ENCODE data around the gene DCLK2. TPM values are rescaled to one million over a fixed set of nuclear protein-coding genes. Genes with fewer than 3 reads are reported as not detected.

DCLK2 gene
- total and polyA plus RNA-seq, 11 donors, result 6.4 to 38.4 (median 15.4) TPM

DNA sequence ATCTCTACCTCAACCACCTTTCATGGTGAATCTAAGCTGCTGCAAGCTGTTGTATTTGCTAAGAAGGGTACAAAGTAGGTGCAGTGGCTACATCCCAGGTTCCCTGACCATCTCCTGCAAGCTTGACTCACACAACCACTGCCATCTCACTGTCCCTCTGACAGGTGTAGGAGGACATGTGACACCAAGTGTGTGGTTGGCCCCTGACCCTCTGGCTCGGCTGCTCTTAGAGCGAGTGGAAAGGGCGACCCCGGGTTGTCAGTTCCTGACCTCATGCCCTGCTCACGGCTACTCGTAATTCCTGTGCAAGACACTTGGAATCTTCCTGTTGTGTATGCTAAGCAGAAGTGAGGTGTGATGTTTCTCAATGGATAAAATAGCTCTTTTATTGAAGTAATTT, 184.4 kb downstream of the DCLK2 start:
- Histone ChIP-seq H3K4me1 (peaks cover 0 to 10% (median 0%) of the 10 kb centered on the region in 12 donors), H3K27me3 (no peaks in the 10 kb centered on the region), H3K4me3 (no peak overlapping the region), H3K27ac (no peak overlapping the region), H3K36me3 (peaks cover 0 to 34% (median 13%) of the 10 kb centered on the region in 9 donors), H3K9me3 (peaks cover 0 to 7% (median 0%) of the 10 kb centered on the region in 12 donors)
- ATAC-seq (no peak), DNase-seq (no peak)
- no peak for TF ChIP-seq POLR2A (IDR thresholded peaks at IDR 0.05)
- TF ChIP-seq, protein P1, sequence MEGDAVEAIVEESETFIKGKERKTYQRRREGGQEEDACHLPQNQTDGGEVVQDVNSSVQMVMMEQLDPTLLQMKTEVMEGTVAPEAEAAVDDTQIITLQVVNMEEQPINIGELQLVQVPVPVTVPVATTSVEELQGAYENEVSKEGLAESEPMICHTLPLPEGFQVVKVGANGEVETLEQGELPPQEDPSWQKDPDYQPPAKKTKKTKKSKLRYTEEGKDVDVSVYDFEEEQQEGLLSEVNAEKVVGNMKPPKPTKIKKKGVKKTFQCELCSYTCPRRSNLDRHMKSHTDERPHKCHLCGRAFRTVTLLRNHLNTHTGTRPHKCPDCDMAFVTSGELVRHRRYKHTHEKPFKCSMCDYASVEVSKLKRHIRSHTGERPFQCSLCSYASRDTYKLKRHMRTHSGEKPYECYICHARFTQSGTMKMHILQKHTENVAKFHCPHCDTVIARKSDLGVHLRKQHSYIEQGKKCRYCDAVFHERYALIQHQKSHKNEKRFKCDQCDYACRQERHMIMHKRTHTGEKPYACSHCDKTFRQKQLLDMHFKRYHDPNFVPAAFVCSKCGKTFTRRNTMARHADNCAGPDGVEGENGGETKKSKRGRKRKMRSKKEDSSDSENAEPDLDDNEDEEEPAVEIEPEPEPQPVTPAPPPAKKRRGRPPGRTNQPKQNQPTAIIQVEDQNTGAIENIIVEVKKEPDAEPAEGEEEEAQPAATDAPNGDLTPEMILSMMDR (IDR thresholded peaks at IDR 0.05), result no peak
- WGBS, 4 donors, result 91 to 94% (median 92%) methylated on average over 6 of the region's 6 CpGs
- intact Hi-C loops (cut with DNase I), result no loop called here

DNA sequence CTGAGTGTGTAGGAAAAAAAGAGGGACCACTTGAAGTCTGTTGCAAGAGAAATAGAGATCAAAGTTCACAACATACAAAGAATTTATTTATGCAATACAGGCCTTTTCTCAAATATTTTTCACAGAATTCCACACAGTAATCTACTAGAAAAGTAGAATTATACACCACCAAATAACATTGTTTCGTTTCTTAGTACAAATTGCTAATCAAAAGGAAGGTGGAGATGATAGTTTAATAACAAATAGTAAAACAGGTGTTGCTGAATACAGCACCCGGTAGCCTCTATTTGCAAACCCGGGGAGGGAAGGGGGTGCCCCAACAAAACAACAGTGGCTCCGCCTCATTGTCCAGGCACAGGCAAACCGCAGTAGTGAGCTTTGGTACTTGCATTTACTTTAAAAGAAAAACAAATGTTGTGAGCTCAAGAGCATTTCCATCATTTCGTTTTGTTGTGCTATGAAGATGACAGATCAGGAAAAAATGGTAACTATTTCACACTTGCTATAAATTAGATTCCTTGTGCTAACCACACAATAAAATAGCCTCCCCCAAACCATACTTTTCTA, 186.4 kb downstream of the DCLK2 start:
- Histone ChIP-seq H3K4me3 (no peak overlapping the region), H3K36me3 (peaks cover 0 to 34% (median 13%) of the 10 kb centered on the region in 9 donors), H3K27me3 (no peaks in the 10 kb centered on the region), H3K9me3 (peaks cover 0 to 7% (median 0%) of the 10 kb centered on the region in 12 donors), H3K27ac (no peak overlapping the region), H3K4me1 (peaks cover 0 to 6% (median 0%) of the 10 kb centered on the region in 12 donors)
- ATAC-seq (no peak), DNase-seq (no peak)
- TF ChIP-seq POLR2A (IDR thresholded peaks at IDR 0.05), result no peak
- TF ChIP-seq, protein P1 (IDR thresholded peaks at IDR 0.05), result no peak
- WGBS, 4 donors, result 89 to 91% (median 90%) methylated on average over 6 of the region's 6 CpGs
- intact Hi-C loops (cut with DNase I), result no loop called here

DNA sequence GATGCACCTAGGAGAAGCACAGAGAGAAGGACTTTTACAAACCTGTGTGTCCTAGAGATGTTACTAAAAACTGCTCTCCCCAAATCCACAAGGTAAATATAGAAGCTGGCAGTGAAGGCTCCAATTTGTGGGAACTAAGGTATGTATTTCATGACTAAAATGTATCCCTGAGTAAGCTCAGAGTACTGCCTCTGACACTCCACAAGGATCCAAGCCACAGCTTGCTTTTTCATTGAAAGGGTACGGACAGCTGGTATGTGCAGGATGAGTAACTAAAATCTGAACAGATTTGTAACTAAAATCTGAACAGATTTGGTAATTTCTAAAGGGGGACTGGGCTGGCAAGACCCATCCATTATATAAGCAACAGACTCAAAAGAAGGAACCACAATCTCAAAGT, 187.6 kb downstream of the DCLK2 start:
- Histone ChIP-seq H3K27me3 (no peaks in the 10 kb centered on the region), H3K4me1 (no peaks in the 10 kb centered on the region), H3K36me3 (peaks cover 0 to 34% (median 13%) of the 10 kb centered on the region in 9 donors), H3K9me3 (peaks cover 0 to 7% (median 0%) of the 10 kb centered on the region in 12 donors), H3K27ac (no peak overlapping the region), H3K4me3 (no peak overlapping the region)
- WGBS, 4 donors, result 94 to 100% (median 97%) methylated on average over 1 of the region's 1 CpG
- intact Hi-C loops (cut with DNase I), result no loop called here
- DNase-seq, result no peak
- ATAC-seq, result no peak
- TF ChIP-seq, protein P1 (IDR thresholded peaks at IDR 0.05), result no peak
- no peak for TF ChIP-seq POLR2A (IDR thresholded peaks at IDR 0.05)

DNA sequence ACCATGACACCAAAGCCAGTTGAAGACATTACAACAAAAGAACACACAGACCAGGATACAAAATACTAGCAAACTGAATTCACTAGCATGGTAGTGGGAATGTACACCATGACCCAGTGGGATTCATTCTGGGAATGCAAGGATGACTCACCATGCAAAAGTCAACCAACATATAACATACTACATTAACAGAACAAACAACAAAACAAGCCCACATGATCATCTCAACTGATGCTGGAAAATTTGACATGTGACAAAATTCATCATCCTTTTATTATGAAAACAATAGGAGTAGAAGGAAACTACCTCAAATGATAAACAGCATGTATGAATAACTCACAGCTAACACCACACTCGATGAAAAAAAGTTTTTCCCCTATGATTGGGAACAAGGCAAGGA, 190.2 kb downstream of the DCLK2 start:
- TF ChIP-seq POLR2A (IDR thresholded peaks at IDR 0.05), result no peak
- TF ChIP-seq, protein P1 (IDR thresholded peaks at IDR 0.05), result no peak
- ATAC-seq (no peak), DNase-seq (no peak)
- Histone ChIP-seq H3K27me3 (no peaks in the 10 kb centered on the region), H3K36me3 (peaks cover 0 to 31% (median 13%) of the 10 kb centered on the region in 9 donors), H3K4me3 (no peak overlapping the region), H3K4me1 (no peaks in the 10 kb centered on the region), H3K9me3 (peaks cover 0 to 13% (median 0%) of the 10 kb centered on the region in 12 donors), H3K27ac (no peak overlapping the region)
- whole genome bisulfite sequencing, 4 donors, result 90 to 100% (median 97%) methylated on average over 1 of the region's 1 CpG
- intact Hi-C loops (cut with DNase I), result no loop called here
